Large intestine (tissue), 3 donors: Measurements from ENCODE around the gene CORO7. TPM values are rescaled to one million over a fixed set of nuclear protein-coding genes. Genes with fewer than 3 reads are reported as not detected.
"Not testable (repeated sequence)": the region's sequence is repeated elsewhere in the genome, so short reads cannot be mapped to it uniquely, and the experiment has no call there.

Experiments
- DNase-seq, 2 donors: peaks; one replicate each; pipeline versions ENCODE4 v3.0.0 to v3.0.0-alpha.2; 2013
- H3K27ac ChIP-seq: one replicate; pipeline ENCODE4 v1.5.1; 2013; ENCODE audit warnings: low read length
- H3K27me3 ChIP-seq: 2 replicates; pipeline ENCODE4 v1.6.1; 2013; ENCODE audit warnings: low read length; ENCODE audit not compliant: control insufficient read depth, insufficient read depth
- H3K36me3 ChIP-seq: 2 replicates; pipeline ENCODE4 v1.6.1; 2013; ENCODE audit warnings: low read length; ENCODE audit not compliant: control insufficient read depth, insufficient read depth
- H3K4me1 ChIP-seq: one replicate; pipeline ENCODE4 v1.6.1; 2013; ENCODE audit warnings: low read length; ENCODE audit not compliant: control insufficient read depth, insufficient read depth
- H3K4me3 ChIP-seq: one replicate; pipeline ENCODE4 v1.5.1; 2013; ENCODE audit warnings: low read length
- H3K9me3 ChIP-seq: one replicate; pipeline ENCODE4 v1.6.1; 2013; ENCODE audit warnings: mild to moderate bottlenecking, low read depth, low read length, moderate library complexity; ENCODE audit not compliant: control insufficient read depth
- WGBS: methylation state at CpG from one replicate; pipeline ENCODE4 v1.1.5; 2013; ENCODE audit warnings: low lambda C conversion rate; ENCODE audit not compliant: insufficient coverage; 5-methylcytosine and 5-hydroxymethylcytosine counted together
- polyA plus RNA-seq: library from polyadenylated mRNA; unstranded; fragments of 120-200 nt; gene quantifications from one replicate; pipeline ENCODE4 v1.2.1, GENCODE V29; 2013

CORO7 gene
- polyA plus RNA-seq, 1 donor = 41.4 TPM

DNA sequence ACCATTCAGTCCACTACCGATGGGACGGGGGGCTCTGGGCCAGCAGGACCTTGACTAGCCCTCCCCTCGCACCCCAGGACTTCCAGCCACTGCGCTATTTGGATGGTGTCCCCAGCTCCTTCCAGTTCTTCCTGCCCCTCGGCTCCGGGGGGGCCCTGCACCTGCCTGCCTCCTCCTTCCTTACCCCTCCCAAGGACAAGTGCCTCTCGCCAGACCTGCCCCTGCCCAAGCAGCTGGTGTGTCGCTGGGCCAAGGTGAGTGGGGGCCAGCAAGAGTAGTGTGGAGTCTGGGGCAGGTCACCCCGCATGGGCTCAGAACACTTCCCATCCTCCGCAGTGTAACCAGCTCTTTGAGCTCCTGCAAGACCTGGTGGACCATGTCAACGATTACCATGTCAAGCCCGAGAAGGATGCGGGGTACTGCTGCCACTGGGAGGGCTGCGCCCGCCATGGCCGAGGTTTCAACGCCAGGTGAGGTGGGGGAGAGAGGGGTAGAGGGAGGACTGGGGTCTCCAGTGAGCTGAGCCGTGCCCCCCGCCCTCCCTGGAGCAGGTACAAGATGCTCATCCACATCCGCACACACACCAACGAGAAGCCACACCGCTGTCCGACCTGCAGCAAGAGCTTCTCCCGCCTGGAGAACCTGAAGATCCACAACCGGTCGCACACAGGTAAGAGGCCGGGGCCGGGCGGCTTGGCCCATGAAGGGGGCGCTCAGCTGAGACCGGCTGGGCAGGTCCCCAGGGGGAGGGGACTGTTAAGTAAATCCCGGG is 81.5 kb downstream of the CORO7 start:
- no peaks in the 10 kb centered on the region for H3K27me3 ChIP-seq
- peaks cover 51% of the 10 kb centered on the region for H3K36me3 ChIP-seq
- DNase-seq = no peak
- WGBS = no CpG with 5 or more reads among the region's 32 CpGs
- H3K27ac ChIP-seq = no peak overlapping the region
- H3K9me3 ChIP-seq = no peaks in the 10 kb centered on the region
- no peak overlapping the region for H3K4me3 ChIP-seq
- no peaks in the 10 kb centered on the region for H3K4me1 ChIP-seq

- H3K4me1 ChIP-seq, H3K27me3 ChIP-seq, DNase-seq, H3K4me3 ChIP-seq, H3K27ac ChIP-seq, H3K9me3 ChIP-seq: not testable (repeated sequence)
- WGBS = no CpG with 5 or more reads among the region's 9 CpGs
- peaks cover 42% of the 10 kb centered on the region for H3K36me3 ChIP-seq
Measured at GRCh38 chr16:4333714-4334113, 82.7 kb downstream of the CORO7 start.

GRCh38 chr16:4333308-4333638 is 83.1 kb downstream of the CORO7 start:
- no peaks in the 10 kb centered on the region for H3K27me3 ChIP-seq
- peaks cover 38% of the 10 kb centered on the region for H3K36me3 ChIP-seq
- DNase-seq = no peak
- no CpG with 5 or more reads among the region's 9 CpGs for WGBS
- no peak overlapping the region for H3K27ac ChIP-seq
- H3K9me3 ChIP-seq = no peaks in the 10 kb centered on the region
- H3K4me3 ChIP-seq = no peak overlapping the region
- peaks cover 11% of the 10 kb centered on the region for H3K4me1 ChIP-seq

- Histone ChIP-seq H3K4me3 (no peak overlapping the region), H3K4me1 (peaks cover 12% of the 10 kb centered on the region), H3K27ac (no peak overlapping the region), H3K27me3 (no peaks in the 10 kb centered on the region), H3K36me3 (peaks cover 33% of the 10 kb centered on the region), H3K9me3 (no peaks in the 10 kb centered on the region)
- WGBS = no CpG with 5 or more reads among the region's 19 CpGs
- DNase-seq = no peak
Measured at GRCh38 chr16:4332623-4333307, 83.6 kb downstream of the CORO7 start.

GRCh38 chr16:4332083-4332482 is 84.3 kb downstream of the CORO7 start:
- no peak for DNase-seq
- peaks cover 27% of the 10 kb centered on the region for H3K36me3 ChIP-seq
- no CpG with 5 or more reads among the region's 14 CpGs for WGBS
- H3K27ac ChIP-seq = no peak overlapping the region
- no peaks in the 10 kb centered on the region for H3K27me3 ChIP-seq
- H3K4me1 ChIP-seq = peaks cover 15% of the 10 kb centered on the region
- H3K4me3 ChIP-seq = no peak overlapping the region
- H3K9me3 ChIP-seq = no peaks in the 10 kb centered on the region

- Histone ChIP-seq H3K27me3 (no peaks in the 10 kb centered on the region), H3K9me3 (no peaks in the 10 kb centered on the region), H3K36me3 (peaks cover 19% of the 10 kb centered on the region), H3K4me3 (no peak overlapping the region), H3K27ac (no peak overlapping the region), H3K4me1 (peaks cover 17% of the 10 kb centered on the region)
- WGBS = no CpG with 5 or more reads among the region's 14 CpGs
- DNase-seq = no peak
Measured at GRCh38 chr16:4330277-4330874, 86.0 kb downstream of the CORO7 start.

DNA sequence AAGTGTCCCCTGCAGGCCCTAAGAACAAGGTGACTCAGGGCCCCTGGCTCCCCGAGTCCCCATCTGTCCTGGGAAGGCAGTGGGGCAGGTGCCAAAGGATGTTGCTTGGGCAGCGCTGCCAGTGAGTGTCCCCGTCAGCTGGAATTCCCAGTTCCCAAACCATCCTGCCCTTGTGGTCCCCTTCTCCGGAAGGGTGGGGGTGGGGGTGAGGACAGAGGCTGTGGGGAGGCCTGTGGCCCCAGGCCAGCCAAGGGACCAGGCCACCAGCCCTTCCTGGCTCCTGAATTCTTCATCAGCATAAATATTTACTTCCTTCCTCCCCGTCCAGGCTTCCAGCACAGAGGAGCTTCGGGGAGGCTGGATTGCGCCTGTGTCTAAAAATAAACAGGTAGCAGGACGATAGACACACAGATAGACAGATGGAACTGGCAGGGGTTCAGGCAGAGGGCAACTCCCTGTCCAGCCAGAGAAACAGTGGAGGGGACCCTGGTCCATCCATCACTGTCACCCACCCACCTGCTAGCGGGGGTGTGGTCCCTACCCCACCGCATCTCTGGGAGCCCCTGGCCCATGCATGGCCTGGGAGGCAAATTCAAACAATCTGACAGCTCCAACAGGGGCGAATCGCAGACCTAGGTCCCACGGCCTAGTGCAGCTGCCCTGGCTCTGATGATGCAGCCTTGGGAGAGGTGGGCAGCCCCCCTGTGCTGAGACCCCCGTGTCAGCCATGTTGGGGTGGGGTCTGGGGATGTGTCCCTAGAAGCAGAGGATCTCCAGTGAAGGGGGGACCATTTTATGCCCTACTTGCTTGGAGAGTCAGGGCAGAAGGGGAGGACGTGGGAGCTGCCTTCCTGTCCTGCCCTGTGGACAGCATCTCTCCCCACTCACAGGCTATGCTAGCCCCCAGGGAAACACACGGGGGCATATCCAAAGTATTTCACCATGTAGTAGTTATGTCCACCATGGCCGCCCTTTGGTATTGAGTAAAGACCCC is 87.3 kb downstream of the CORO7 start:
- no peaks in the 10 kb centered on the region for H3K27me3 ChIP-seq
- H3K4me1 ChIP-seq = peaks cover 30% of the 10 kb centered on the region
- peaks cover 3% of the 10 kb centered on the region for H3K9me3 ChIP-seq
- DNase-seq = no peak
- WGBS = no CpG with 5 or more reads among the region's 17 CpGs
- H3K36me3 ChIP-seq = peaks cover 9% of the 10 kb centered on the region
- H3K4me3 ChIP-seq = no peak overlapping the region
- peak overlapping the region; percentile 71 for H3K27ac ChIP-seq

DNA sequence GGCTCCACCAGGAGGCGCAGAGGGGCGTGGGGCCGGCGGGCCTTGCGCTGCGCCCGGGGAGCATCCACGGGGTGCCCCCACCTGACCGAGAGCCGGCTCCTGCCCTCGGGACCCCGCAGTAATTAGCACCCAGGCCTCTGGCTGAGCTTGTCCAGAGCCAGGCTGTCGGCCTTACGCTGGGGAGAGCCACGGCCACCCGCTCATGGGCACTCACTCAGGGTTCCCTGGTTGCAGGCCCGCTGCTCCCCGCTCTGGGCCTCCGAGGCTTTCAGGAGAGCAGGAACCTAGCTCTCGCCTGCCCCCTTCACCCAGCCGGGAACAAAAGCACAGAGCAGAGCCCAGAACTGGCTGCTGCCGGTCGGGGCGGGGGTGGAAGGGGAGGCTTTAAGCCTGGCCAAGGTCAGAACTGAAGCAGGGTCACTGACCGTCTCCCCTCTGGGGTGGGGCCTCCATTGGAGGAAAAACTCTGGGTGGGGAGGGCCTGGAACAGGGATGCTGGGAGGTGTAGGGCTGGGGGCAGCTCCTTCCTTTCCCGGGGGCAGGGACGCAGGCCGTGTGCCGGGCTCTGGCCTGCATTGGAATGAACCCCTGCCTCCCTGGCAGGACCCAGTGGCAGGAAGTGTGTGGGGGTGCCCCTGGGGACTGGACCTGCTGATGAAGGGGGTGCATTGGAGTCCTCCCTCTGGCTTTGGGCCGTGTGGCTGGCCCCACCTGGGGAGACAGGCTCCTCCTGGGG is 88.2 kb downstream of the CORO7 start:
- H3K36me3 ChIP-seq = peaks cover 9% of the 10 kb centered on the region
- H3K27me3 ChIP-seq = no peaks in the 10 kb centered on the region
- peaks cover 38% of the 10 kb centered on the region for H3K4me1 ChIP-seq
- no CpG with 5 or more reads among the region's 30 CpGs for WGBS
- H3K4me3 ChIP-seq = peak overlapping the region; percentile 49
- peak overlapping the region; percentile 71 for H3K27ac ChIP-seq
- H3K9me3 ChIP-seq = peaks cover 3% of the 10 kb centered on the region
- DNase-seq = peak; percentile 75 to 86

DNA sequence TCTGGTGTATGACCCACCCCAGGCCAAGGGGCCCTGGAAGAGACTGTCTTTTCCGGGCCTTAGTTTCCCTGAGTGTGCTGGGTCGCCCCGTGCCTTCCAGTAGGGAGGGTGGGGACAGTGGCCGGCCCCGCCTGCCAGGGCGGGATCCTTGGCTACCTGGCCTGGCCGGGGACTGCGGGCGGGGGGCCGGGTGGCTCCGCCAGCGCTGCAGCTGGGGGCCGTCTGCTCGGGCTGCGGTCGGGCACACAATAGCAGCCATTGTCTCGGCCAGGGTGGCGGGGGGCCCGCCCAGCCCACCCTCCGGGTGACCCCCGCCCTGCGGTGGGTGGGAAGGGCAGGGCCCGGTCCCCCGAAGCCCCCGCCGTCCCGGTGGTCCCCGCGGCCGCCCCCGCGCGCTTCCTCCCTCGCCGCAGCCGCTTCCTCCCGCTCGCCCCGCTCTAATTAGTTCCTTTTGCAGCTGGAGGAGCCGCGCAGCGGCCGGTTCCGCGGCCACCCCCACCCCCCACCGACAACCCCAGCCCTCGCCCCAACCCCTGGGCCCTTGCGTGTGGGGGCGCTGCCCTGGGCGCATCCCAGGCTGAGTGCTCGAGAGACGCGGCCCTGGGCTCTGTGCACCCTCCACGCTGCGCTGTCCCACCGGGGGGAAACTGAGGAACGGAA is 88.9 kb downstream of the CORO7 start:
- DNase-seq = no peak
- Histone ChIP-seq H3K4me3 (peak overlapping the region; percentile 49), H3K9me3 (peaks cover 3% of the 10 kb centered on the region), H3K27me3 (no peaks in the 10 kb centered on the region), H3K36me3 (peaks cover 4% of the 10 kb centered on the region), H3K27ac (peak overlapping the region; percentile 71), H3K4me1 (peaks cover 38% of the 10 kb centered on the region)
- no CpG with 5 or more reads among the region's 57 CpGs for WGBS
